ENCODE data around the gene PSMB5. TPM values are rescaled to one million over a fixed set of nuclear protein-coding genes. Genes with fewer than 3 reads are reported as not detected.

Gene PSMB5
- total and polyA plus RNA-seq, 2 of the 13 experiments (the other 11 are each of a cell fraction or from before 2014, with no cell fraction given), result 705 to 871 TPM

- TF ChIP-seq MZF1 (CRISPR knock-in tag; IDR thresholded peaks at IDR 0.05; ENCODE audit: borderline replicate concordance) (peak; percentile 97; the same call in 1 of the 2 replicates), ARID3A (IDR thresholded peaks at IDR 0.05; ENCODE audit: low read depth, low read length) (peak; percentile 54), PAF1 (CRISPR knock-in tag; IDR thresholded peaks at IDR 0.05) (no peak), SMYD3 (CRISPR knock-in tag; IDR thresholded peaks at IDR 0.05) (peak; percentile 88), NCOA2 (CRISPR knock-in tag; IDR thresholded peaks at IDR 0.05) (peak; percentile 77), RELA (CRISPR knock-in tag; IDR thresholded peaks at IDR 0.05) (peak; percentile 8; the same call in 1 of the 2 replicates), ZBTB38 (CRISPR knock-in tag; IDR thresholded peaks at IDR 0.05) (peak; percentile 94), HNF4A (CRISPR knock-in tag; IDR thresholded peaks at IDR 0.05) (peak; percentile 7; the same call in 1 of the 2 replicates), ZNF83 (CRISPR knock-in tag; IDR thresholded peaks at IDR 0.05; ENCODE audit: borderline replicate concordance) (peak; percentile 96), JUNB (CRISPR knock-in tag; IDR thresholded peaks at IDR 0.05; ENCODE audit: borderline replicate concordance) (no peak), POLR2A (IDR thresholded peaks at IDR 0.05; ENCODE audit: insufficient read depth in 1 of 2, low read depth in 2 of 2, low read length in 2 of 2) (peak in 1 of 2 experiments; percentile 98; a peak in 2 of 4 replicates), AFF4 (CRISPR knock-in tag; IDR thresholded peaks at IDR 0.05) (peak; percentile 83), ZNF101 (CRISPR knock-in tag; IDR thresholded peaks at IDR 0.05; ENCODE audit: borderline replicate concordance, low read depth) (peak; percentile 95; the same call in 1 of the 2 replicates), MEF2D (CRISPR knock-in tag; IDR thresholded peaks at IDR 0.05) (peak; percentile 96)
- TF ChIP-seq, protein P1, sequence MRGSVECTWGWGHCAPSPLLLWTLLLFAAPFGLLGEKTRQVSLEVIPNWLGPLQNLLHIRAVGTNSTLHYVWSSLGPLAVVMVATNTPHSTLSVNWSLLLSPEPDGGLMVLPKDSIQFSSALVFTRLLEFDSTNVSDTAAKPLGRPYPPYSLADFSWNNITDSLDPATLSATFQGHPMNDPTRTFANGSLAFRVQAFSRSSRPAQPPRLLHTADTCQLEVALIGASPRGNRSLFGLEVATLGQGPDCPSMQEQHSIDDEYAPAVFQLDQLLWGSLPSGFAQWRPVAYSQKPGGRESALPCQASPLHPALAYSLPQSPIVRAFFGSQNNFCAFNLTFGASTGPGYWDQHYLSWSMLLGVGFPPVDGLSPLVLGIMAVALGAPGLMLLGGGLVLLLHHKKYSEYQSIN (CRISPR knock-in tag; IDR thresholded peaks at IDR 0.05; ENCODE audit: borderline replicate concordance), result no peak
- TF ChIP-seq, protein P2, sequence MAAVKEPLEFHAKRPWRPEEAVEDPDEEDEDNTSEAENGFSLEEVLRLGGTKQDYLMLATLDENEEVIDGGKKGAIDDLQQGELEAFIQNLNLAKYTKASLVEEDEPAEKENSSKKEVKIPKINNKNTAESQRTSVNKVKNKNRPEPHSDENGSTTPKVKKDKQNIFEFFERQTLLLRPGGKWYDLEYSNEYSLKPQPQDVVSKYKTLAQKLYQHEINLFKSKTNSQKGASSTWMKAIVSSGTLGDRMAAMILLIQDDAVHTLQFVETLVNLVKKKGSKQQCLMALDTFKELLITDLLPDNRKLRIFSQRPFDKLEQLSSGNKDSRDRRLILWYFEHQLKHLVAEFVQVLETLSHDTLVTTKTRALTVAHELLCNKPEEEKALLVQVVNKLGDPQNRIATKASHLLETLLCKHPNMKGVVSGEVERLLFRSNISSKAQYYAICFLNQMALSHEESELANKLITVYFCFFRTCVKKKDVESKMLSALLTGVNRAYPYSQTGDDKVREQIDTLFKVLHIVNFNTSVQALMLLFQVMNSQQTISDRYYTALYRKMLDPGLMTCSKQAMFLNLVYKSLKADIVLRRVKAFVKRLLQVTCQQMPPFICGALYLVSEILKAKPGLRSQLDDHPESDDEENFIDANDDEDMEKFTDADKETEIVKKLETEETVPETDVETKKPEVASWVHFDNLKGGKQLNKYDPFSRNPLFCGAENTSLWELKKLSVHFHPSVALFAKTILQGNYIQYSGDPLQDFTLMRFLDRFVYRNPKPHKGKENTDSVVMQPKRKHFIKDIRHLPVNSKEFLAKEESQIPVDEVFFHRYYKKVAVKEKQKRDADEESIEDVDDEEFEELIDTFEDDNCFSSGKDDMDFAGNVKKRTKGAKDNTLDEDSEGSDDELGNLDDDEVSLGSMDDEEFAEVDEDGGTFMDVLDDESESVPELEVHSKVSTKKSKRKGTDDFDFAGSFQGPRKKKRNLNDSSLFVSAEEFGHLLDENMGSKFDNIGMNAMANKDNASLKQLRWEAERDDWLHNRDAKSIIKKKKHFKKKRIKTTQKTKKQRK (IDR thresholded peaks at IDR 0.05; ENCODE audit: low read length), result no peak
- TF ChIP-seq, protein P3, sequence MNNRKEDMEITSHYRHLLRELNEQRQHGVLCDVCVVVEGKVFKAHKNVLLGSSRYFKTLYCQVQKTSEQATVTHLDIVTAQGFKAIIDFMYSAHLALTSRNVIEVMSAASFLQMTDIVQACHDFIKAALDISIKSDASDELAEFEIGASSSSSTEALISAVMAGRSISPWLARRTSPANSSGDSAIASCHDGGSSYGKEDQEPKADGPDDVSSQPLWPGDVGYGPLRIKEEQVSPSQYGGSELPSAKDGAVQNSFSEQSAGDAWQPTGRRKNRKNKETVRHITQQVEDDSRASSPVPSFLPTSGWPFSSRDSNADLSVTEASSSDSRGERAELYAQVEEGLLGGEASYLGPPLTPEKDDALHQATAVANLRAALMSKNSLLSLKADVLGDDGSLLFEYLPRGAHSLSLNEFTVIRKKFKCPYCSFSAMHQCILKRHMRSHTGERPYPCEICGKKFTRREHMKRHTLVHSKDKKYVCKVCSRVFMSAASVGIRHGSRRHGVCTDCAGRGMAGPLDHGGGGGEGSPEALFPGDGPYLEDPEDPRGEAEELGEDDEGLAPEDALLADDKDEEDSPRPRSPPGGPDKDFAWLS (CRISPR knock-in tag; IDR thresholded peaks at IDR 0.05; ENCODE audit: borderline replicate concordance), result no peak; the same call in 1 of the 2 replicates
Observed at GRCh38 chr14:23034498-23035302, at the start of gene PSMB5 (continued).
